Neural cell (in vitro differentiated cells): ENCODE data around the gene BRSK2. TPM values are rescaled to one million over a fixed set of nuclear protein-coding genes. Genes with fewer than 3 reads are reported as not detected.

Source experiments
- H2AFZ ChIP-seq: fragments of 200-600, 300-800 bp; sonication (generic), shearing (Covaris generic); 2 replicates; pipeline ENCODE4 v1.6.0; 2014; ENCODE audit warnings: low read depth, mild to moderate bottlenecking, antibody characterized with exemption, low read length, moderate library complexity
- H3F3A ChIP-seq: fragments of 200-600 bp; shearing (Covaris generic); 2 replicates; pipeline ENCODE4 v1.6.1; 2016; ENCODE audit warnings: mild to moderate bottlenecking, moderate library complexity, mixed read lengths, antibody characterized with exemption, low read length; ENCODE audit not compliant: insufficient read depth, poor library complexity, severe bottlenecking
- H3K27ac ChIP-seq: fragments of 200-600, 300-800 bp; sonication (generic), shearing (Covaris generic); 2 replicates; pipeline ENCODE4 v1.5.1; 2014; ENCODE audit warnings: mild to moderate bottlenecking, low read length, moderate library complexity
- H3K27me3 ChIP-seq: fragments of 300-800, 200-600 bp; sonication (generic), shearing (Covaris generic); 2 replicates; pipeline ENCODE4 v1.6.0; 2014; ENCODE audit warnings: mild to moderate bottlenecking, low read depth, low read length, moderate library complexity; ENCODE audit not compliant: insufficient read depth
- H3K36me3 ChIP-seq: fragments of 300-800, 200-600 bp; sonication (generic), shearing (Covaris generic); 2 replicates; pipeline ENCODE4 v1.5.1; 2014; ENCODE audit warnings: mild to moderate bottlenecking, antibody characterized with exemption, low read length, moderate library complexity; ENCODE audit not compliant: insufficient read depth
- H3K4me2 ChIP-seq: fragments of 300-800, 200-600 bp; sonication (generic), shearing (Covaris generic); 2 replicates; pipeline ENCODE4 v1.6.0; 2014; ENCODE audit warnings: mild to moderate bottlenecking, low read length
- H3K4me3 ChIP-seq: fragments of 300-800, 200-600 bp; sonication (generic), shearing (Covaris generic); 2 replicates; pipeline ENCODE4 v1.5.1; 2014; ENCODE audit warnings: mild to moderate bottlenecking, low read length, moderate library complexity
- H3K79me2 ChIP-seq: fragments of 200-600 bp; shearing (Covaris generic); replicated peaks from 2 replicates; pipeline ENCODE4 v1.6.0; 2014; ENCODE audit warnings: mild to moderate bottlenecking, low read length, moderate library complexity; ENCODE audit not compliant: insufficient read depth
- H3K9ac ChIP-seq: fragments of 300-800, 200-600 bp; sonication (generic), shearing (Covaris generic); 2 replicates; pipeline ENCODE4 v1.6.1; 2016; ENCODE audit warnings: mild to moderate bottlenecking, low read length, mixed read lengths
- H3K9me2 ChIP-seq: fragments of 200-600 bp; shearing (Covaris generic); 2 replicates; pipeline ENCODE4 v1.6.1; 2016; ENCODE audit warnings: mild to moderate bottlenecking, low read length, mixed read lengths; ENCODE audit not compliant: insufficient read depth
- H3K9me3 ChIP-seq: fragments of 200-600, 300-800 bp; sonication (generic), shearing (Covaris generic); 2 replicates; pipeline ENCODE4 v1.6.1; 2016; ENCODE audit warnings: mild to moderate bottlenecking, mixed run types, low read length, moderate library complexity, mixed read lengths
- H4K20me1 ChIP-seq: fragments of 200-600 bp; shearing (Covaris generic); 2 replicates; pipeline ENCODE4 v1.6.1; 2016; ENCODE audit warnings: mild to moderate bottlenecking, mixed run types; ENCODE audit not compliant: insufficient read depth
- CTCF ChIP-seq: fragments of 450-650 bp; IDR thresholded peaks from 2 replicates; pipeline ENCODE4 v1.5.1; 2014; ENCODE audit warnings: antibody characterized with exemption, mild to moderate bottlenecking, moderate library complexity; ENCODE audit not compliant: poor library complexity, severe bottlenecking
- EP300 ChIP-seq: fragments of 450-650 bp; conservative IDR thresholded peaks from 2 replicates; pipeline ENCODE4 v1.6.1; 2014; ENCODE audit warnings: antibody characterized with exemption, mild to moderate bottlenecking, moderate library complexity; ENCODE audit not compliant: poor library complexity, severe bottlenecking
- EZH2 ChIP-seq: fragments of 200-600, 300-800 bp; shearing (Covaris generic), sonication (generic); IDR thresholded peaks from 2 replicates; pipeline ENCODE4 v1.6.1; 2014; ENCODE audit warnings: antibody characterized with exemption, low read length, borderline replicate concordance, mild to moderate bottlenecking; ENCODE audit not compliant: insufficient read depth, poor library complexity, severe bottlenecking
- MXI1 ChIP-seq: fragments of 450-650 bp; conservative IDR thresholded peaks from 2 replicates; pipeline ENCODE4 v1.6.1; 2014; ENCODE audit warnings: antibody characterized with exemption, mild to moderate bottlenecking; ENCODE audit not compliant: poor library complexity, severe bottlenecking
- POLR2AphosphoS5 ChIP-seq: IDR thresholded peaks from 2 replicates; pipeline ENCODE4 v1.6.1; 2012
- RAD21 ChIP-seq: fragments of 450-650 bp; conservative IDR thresholded peaks from 2 replicates; pipeline ENCODE4 v1.6.1; 2014; ENCODE audit warnings: antibody characterized with exemption, mild to moderate bottlenecking, moderate library complexity
- REST ChIP-seq: IDR thresholded peaks from 2 replicates; pipeline ENCODE4 v1.6.1; 2012; ENCODE audit warnings: borderline replicate concordance
- SMC3 ChIP-seq: fragments of 450-650 bp; conservative IDR thresholded peaks from 2 replicates; pipeline ENCODE4 v1.6.1; 2014; ENCODE audit warnings: antibody characterized with exemption, mild to moderate bottlenecking, moderate library complexity; ENCODE audit not compliant: poor library complexity
- TAF1 ChIP-seq: IDR thresholded peaks from 2 replicates; pipeline ENCODE4 v1.6.1; 2012; ENCODE audit warnings: low read depth
- polyA plus RNA-seq: library from polyadenylated mRNA; depleted of rRNA; stranded (reverse); fragments of >200 nt; gene quantifications from 2 replicates; pipeline ENCODE4 v1.2.3, GENCODE V29; 2014

BRSK2 gene
- polyA plus RNA-seq, 1 donor from 2014 or later, result 47.5 TPM

- Histone ChIP-seq H3K79me2 (no peaks in the 10 kb centered on the region), H3K9ac (no peak overlapping the region), H3K9me3 (no peaks in the 10 kb centered on the region), H2AFZ (no peak overlapping the region), H3K4me3 (no peak overlapping the region), H3K9me2 (no peaks in the 10 kb centered on the region), H4K20me1 (no peaks in the 10 kb centered on the region), H3K36me3 (no peaks in the 10 kb centered on the region), H3K4me2 (no peak overlapping the region), H3F3A (no peaks in the 10 kb centered on the region), H3K27ac (no peak overlapping the region), H3K27me3 (no peaks in the 10 kb centered on the region)
- no peak for TF ChIP-seq TAF1
- TF ChIP-seq POLR2AphosphoS5, result no peak
- TF ChIP-seq RAD21, result no peak
- no peak for TF ChIP-seq MXI1
- TF ChIP-seq EP300, result no peak
- no peak for TF ChIP-seq EZH2
- TF ChIP-seq REST, result no peak
- TF ChIP-seq SMC3, result no peak
- no peak for TF ChIP-seq CTCF
Observed at GRCh38 chr11:1499899-1500298, 110.2 kb downstream of the BRSK2 start.

GRCh38 chr11:1500466-1501420 is 111.0 kb downstream of the BRSK2 start:
- Histone ChIP-seq H3F3A (no peaks in the 10 kb centered on the region), H2AFZ (no peak overlapping the region), H4K20me1 (no peaks in the 10 kb centered on the region), H3K79me2 (no peaks in the 10 kb centered on the region), H3K9me2 (no peaks in the 10 kb centered on the region), H3K9me3 (no peaks in the 10 kb centered on the region), H3K36me3 (no peaks in the 10 kb centered on the region), H3K27me3 (no peaks in the 10 kb centered on the region), H3K9ac (no peak overlapping the region), H3K4me2 (no peak overlapping the region), H3K27ac (no peak overlapping the region), H3K4me3 (no peak overlapping the region)
- TF ChIP-seq POLR2AphosphoS5 (no peak), MXI1 (no peak), EP300 (no peak), REST (no peak), EZH2 (no peak), CTCF (no peak), TAF1 (no peak), SMC3 (no peak), RAD21 (no peak)
